Measurements from ENCODE around the gene MAPK8. TPM values are rescaled to one million over a fixed set of nuclear protein-coding genes. Genes with fewer than 3 reads are reported as not detected.

The MAPK8 gene
- polyA plus RNA-seq, 3 donors: 18.4 to 21.1 (median 18.5) TPM

GRCh38 chr10:48464121-48464870 lies 157.8 kb downstream of the MAPK8 start:
- intact Hi-C loops (cut with micrococcal nuclease): no loop called here

More at GRCh38 chr10:48464121-48464870, 157.8 kb downstream of the MAPK8 start:
- WGBS (ENCODE audit: insufficient coverage): 77% methylated on average over 7 of the region's 9 CpGs
- no peak for TF ChIP-seq CTCF (IDR thresholded peaks at IDR 0.05)
- Histone ChIP-seq H3K4me2 (replicated peaks; ENCODE audit: extremely low read depth, low read length, poor library complexity, severe bottlenecking) (no peak overlapping the region), H3K27me3 (ENCODE audit: control insufficient read depth in 2 of 2, insufficient read depth in 2 of 2, low read length in 2 of 2) (no peaks in the 10 kb centered on the region), H3K79me2 (ENCODE audit: insufficient read depth, low read length) (no peaks in the 10 kb centered on the region), H3K9ac (ENCODE audit: insufficient read depth, low read length, poor library complexity, severe bottlenecking) (no peak overlapping the region), H3K27ac (ENCODE audit: low read depth in 1 of 2, low read length in 2 of 2) (no peak overlapping the region), H3K36me3 (replicated peaks in 1 of 2; ENCODE audit: control insufficient read depth in 1 of 2, insufficient read depth in 2 of 2, low read length in 2 of 2) (no peaks in the 10 kb centered on the region), H4K20me1 (ENCODE audit: insufficient read depth, low read length) (no peaks in the 10 kb centered on the region), H2AFZ (ENCODE audit: insufficient read depth, low read depth, low read length, poor library complexity, severe bottlenecking) (no peak overlapping the region), H3K9me3 (replicated peaks in 1 of 2; ENCODE audit: control insufficient read depth in 1 of 2, insufficient read depth in 1 of 2, low read length in 2 of 2) (no peaks in the 10 kb centered on the region), H3K4me1 (ENCODE audit: control insufficient read depth in 1 of 2, insufficient read depth in 2 of 2, low read length in 2 of 2) (peaks cover 6 to 8% of the 10 kb centered on the region in 2 donors), H3K4me3 (replicated peaks in 1 of 3; ENCODE audit: low read depth in 2 of 3, low read length in 3 of 3) (no peak overlapping the region)
- H3K4me1 Mint-ChIP-seq: peaks cover 4% of the 10 kb centered on the region
- H3K27me3 Mint-ChIP-seq (ENCODE audit: low read depth in 3 of 3): peaks cover 4 to 12% (median 12%) of the 10 kb centered on the region in 3 donors
- DNase-seq: peak in 1 of 3 donors; percentile 1
- no peak overlapping the region for H3K4me3 Mint-ChIP-seq
- peak overlapping the region in 1 of 7 donors; percentile 42 for H3K27ac Mint-ChIP-seq
- no peaks in the 10 kb centered on the region for H3K36me3 Mint-ChIP-seq
- H3K9me3 Mint-ChIP-seq: peaks cover 0 to 3% (median 0%) of the 10 kb centered on the region in 7 donors
